Body of pancreas (tissue), 4 donors: Measurements from ENCODE around the gene HORMAD1. TPM values are rescaled to one million over a fixed set of nuclear protein-coding genes. Genes with fewer than 3 reads are reported as not detected.

Experiments
- ATAC-seq: fragments of 150-250 bp; one replicate; pipeline ENCODE4 v1.9.1; 2016
- DNase-seq, 4 donors: peaks; one replicate each; pipeline ENCODE4 v3.0.0-alpha.2; 2019
- H3K27ac ChIP-seq, 4 donors: fragments of 200-600 bp; sonication (generic); 1 replicate in 3 of 4; 2 replicates in 1 of 4; pipeline versions ENCODE4 v1.5.1 to v1.6.1; 2016 to 2019; ENCODE audit warnings: mild to moderate bottlenecking in 1 of 4, mixed read lengths in 1 of 4, moderate library complexity in 1 of 4
- H3K27me3 ChIP-seq, 2 donors: fragments of 200-600 bp; sonication (generic); one replicate each; pipeline ENCODE4 v1.6.0; 2016; ENCODE audit warnings: mild to moderate bottlenecking in 1 of 2
- H3K36me3 ChIP-seq, 2 donors: fragments of 200-600 bp; sonication (generic); replicated peaks in 1 of 2; 2 replicates each; pipeline ENCODE4 v1.5.1; 2016; ENCODE audit warnings: low read depth in 2 of 2; ENCODE audit not compliant: insufficient read depth in 1 of 2
- H3K4me1 ChIP-seq: fragments of 200-600 bp; sonication (generic); one replicate; pipeline ENCODE4 v1.6.0; 2016
- H3K4me3 ChIP-seq, 2 donors: fragments of 200-600 bp; sonication (generic); 1 replicate in 1 of 2; 2 replicates in 1 of 2; pipeline ENCODE4 v1.5.1; 2016 to 2019
- H3K9me3 ChIP-seq, 3 donors: fragments of 200-600 bp; sonication (generic); 1 replicate in 2 of 3; 2 replicates in 1 of 3; pipeline ENCODE4 v1.5.1; 2016
- CTCF ChIP-seq, 7 experiments: fragments of 450-650 bp in 4 of 7; fragments of 200-600 bp in 3 of 7; sonication (generic) in 3 of 7; IDR thresholded peaks; one replicate each; pipeline ENCODE4 v1.5.1; 2016 to 2019; ENCODE audit warnings: antibody characterized with exemption in 7 of 7
- POLR2A ChIP-seq, 3 donors: fragments of 450-650 bp; IDR thresholded peaks; one replicate each; pipeline ENCODE4 v1.6.1; 2016; ENCODE audit warnings: antibody characterized with exemption in 3 of 3, mild to moderate bottlenecking in 2 of 3
- WGBS, 2 donors: methylation state at CpG; one replicate each; pipeline ENCODE4 v1.1.5; 2017; 5-methylcytosine and 5-hydroxymethylcytosine counted together
- intact Hi-C: fragments of 100-400 bp; cut with DNase I; formaldehyde crosslinking; loops from one replicate; pipeline ENCODE4 v1.15.1; 2023
- total RNA-seq, 2 donors: library from RNA; depleted of rRNA; stranded (reverse); fragments of >200 nt; gene quantifications; one replicate each; pipeline ENCODE4 v1.1.0, GENCODE V29; 2016

HORMAD1 gene
- total RNA-seq, 2 donors from 2014 or later = not detected

- DNase-seq = no peak
- no peaks in the 10 kb centered on the region for H3K9me3 ChIP-seq
- H3K36me3 ChIP-seq = peaks cover 3 to 8% of the 10 kb centered on the region in 2 donors
- peaks cover 23% of the 10 kb centered on the region for H3K4me1 ChIP-seq
- no peaks in the 10 kb centered on the region for H3K27me3 ChIP-seq
- peak overlapping the region in 3 of 4 donors; percentile 59 to 92 (median 77) for H3K27ac ChIP-seq
- H3K4me3 ChIP-seq = peak overlapping the region; percentile 2 to 12
- TF ChIP-seq CTCF (IDR thresholded peaks at IDR 0.05) = no peak
- no peak for TF ChIP-seq POLR2A (IDR thresholded peaks at IDR 0.05)
- 2 to 7% methylated on average over 1 of the region's 1 CpG for whole genome bisulfite sequencing, 2 donors
- intact Hi-C loops = no loop called here
- ATAC-seq = no peak
Measured at GRCh38 chr1:150696162-150696561, 24.5 kb downstream of the HORMAD1 start.

GRCh38 chr1:150695561-150695960 is 25.1 kb downstream of the HORMAD1 start:
- WGBS, 2 donors = 28 to 41% methylated on average over 4 of the region's 4 CpGs
- Histone ChIP-seq H3K36me3 (peaks cover 3 to 8% of the 10 kb centered on the region in 2 donors), H3K4me1 (peaks cover 23% of the 10 kb centered on the region), H3K27ac (peak overlapping the region in 1 of 4 donors; percentile 92), H3K4me3 (no peak overlapping the region), H3K9me3 (no peaks in the 10 kb centered on the region), H3K27me3 (no peaks in the 10 kb centered on the region)
- no peak for DNase-seq
- no peak for ATAC-seq
- intact Hi-C loops = no loop called here
- TF ChIP-seq POLR2A (IDR thresholded peaks at IDR 0.05) = no peak
- no peak for TF ChIP-seq CTCF (IDR thresholded peaks at IDR 0.05)

- no peak for DNase-seq
- ATAC-seq = no peak
- Histone ChIP-seq H3K27me3 (no peaks in the 10 kb centered on the region), H3K4me3 (no peak overlapping the region), H3K27ac (peak overlapping the region in 1 of 4 donors; percentile 25), H3K4me1 (peaks cover 23% of the 10 kb centered on the region), H3K36me3 (peaks cover 3 to 11% of the 10 kb centered on the region in 2 donors), H3K9me3 (no peaks in the 10 kb centered on the region)
- TF ChIP-seq CTCF (IDR thresholded peaks at IDR 0.05) (no peak), POLR2A (IDR thresholded peaks at IDR 0.05) (no peak)
- intact Hi-C loops = no loop called here
- 25 to 26% methylated on average over 3 of the region's 3 CpGs for WGBS, 2 donors
Measured at GRCh38 chr1:150692720-150693119, 28.0 kb downstream of the HORMAD1 start.

- no peak overlapping the region for H3K4me3 ChIP-seq
- no peaks in the 10 kb centered on the region for H3K9me3 ChIP-seq
- peaks cover 14% of the 10 kb centered on the region for H3K4me1 ChIP-seq
- TF ChIP-seq CTCF (IDR thresholded peaks at IDR 0.05) = no peak
- no peak for TF ChIP-seq POLR2A (IDR thresholded peaks at IDR 0.05)
- ATAC-seq = no peak
- no peaks in the 10 kb centered on the region for H3K27me3 ChIP-seq
- 79 to 80% methylated on average over 1 of the region's 1 CpG for WGBS, 2 donors
- DNase-seq = no peak
- no peak overlapping the region for H3K27ac ChIP-seq
- intact Hi-C loops = loop anchor here (10.0 kb wide), 1 partner anchor 224 kb away; no protein-coding TSS in a partner anchor
- peaks cover 0 to 11% of the 10 kb centered on the region in 2 donors for H3K36me3 ChIP-seq
Measured at GRCh38 chr1:150688763-150689162, 31.9 kb downstream of the HORMAD1 start.

- no peak overlapping the region for H3K27ac ChIP-seq
- no peak for DNase-seq
- intact Hi-C loops = loop anchor here (10.0 kb wide), 1 partner anchor 221 kb away; no protein-coding TSS in a partner anchor
Measured at GRCh38 chr1:150686275-150686674, 34.4 kb downstream of the HORMAD1 start.

More at GRCh38 chr1:150686275-150686674, 34.4 kb downstream of the HORMAD1 start:
- no peak for ATAC-seq
- no peak overlapping the region for H3K4me3 ChIP-seq
- TF ChIP-seq POLR2A (IDR thresholded peaks at IDR 0.05) (no peak), CTCF (IDR thresholded peaks at IDR 0.05) (no peak)
- no peaks in the 10 kb centered on the region for H3K9me3 ChIP-seq
- H3K4me1 ChIP-seq = no peaks in the 10 kb centered on the region
- WGBS, 2 donors = 94 to 96% methylated on average over 3 of the region's 3 CpGs
- peaks cover 0 to 5% of the 10 kb centered on the region in 2 donors for H3K36me3 ChIP-seq
- no peaks in the 10 kb centered on the region for H3K27me3 ChIP-seq
